Stomach (tissue), 4 donors: ENCODE measurements around the gene SCAP.

Source experiments
- CTCF ChIP-seq, 7 experiments: fragments of 450-650 bp in 4 of 7; fragments of 200-600 bp in 3 of 7; sonication (generic) in 3 of 7; IDR thresholded peaks; one replicate each; pipeline ENCODE4 v1.5.1; 2016 to 2019; ENCODE audit warnings: antibody characterized with exemption in 7 of 7, control low read depth in 2 of 7, mild to moderate bottlenecking in 1 of 7
- EP300 ChIP-seq: sonication (generic); formaldehyde crosslinking; IDR thresholded peaks from one replicate; pipeline ENCODE4 v1.6.1; 2017; ENCODE audit warnings: antibody characterized with exemption
- POLR2A ChIP-seq, 4 donors: fragments of 450-650 bp; IDR thresholded peaks; one replicate each; pipeline ENCODE4 v1.6.1; 2016; ENCODE audit warnings: antibody characterized with exemption in 4 of 4, control low read depth in 2 of 4, mild to moderate bottlenecking in 1 of 4, moderate library complexity in 1 of 4
- POLR2AphosphoS5 ChIP-seq, 3 donors: sonication (generic); formaldehyde crosslinking; IDR thresholded peaks; one replicate each; pipeline ENCODE4 v1.6.1; 2016; ENCODE audit warnings: antibody characterized with exemption in 3 of 3

- TF ChIP-seq POLR2A (IDR thresholded peaks at IDR 0.05) (no peak), CTCF (IDR thresholded peaks at IDR 0.05) (no peak), EP300 (no peak), POLR2AphosphoS5 (IDR thresholded peaks at IDR 0.05) (no peak)
These were observed 981 bp upstream of the SCAP start for GRCh38 chr3:47476644-47477199.
